PC-3 (cell line): ENCODE measurements around the gene COL6A1.

Experiments
- EZH2 ChIP-seq: fragments of 300-600 bp; sonication (generic); IDR thresholded peaks from one replicate; pipeline ENCODE4 v1.6.1; 2017; ENCODE audit warnings: antibody characterized with exemption, mild to moderate bottlenecking, low read length; ENCODE audit not compliant: unreplicated experiment
- TF ChIP-seq, protein P1 (sequence below): fragments of 300-600 bp; sonication (generic); conservative IDR thresholded peaks from 2 replicates; pipeline ENCODE4 v1.5.1; 2017; ENCODE audit warnings: antibody characterized with exemption, low read depth, mild to moderate bottlenecking, low read length

DNA sequence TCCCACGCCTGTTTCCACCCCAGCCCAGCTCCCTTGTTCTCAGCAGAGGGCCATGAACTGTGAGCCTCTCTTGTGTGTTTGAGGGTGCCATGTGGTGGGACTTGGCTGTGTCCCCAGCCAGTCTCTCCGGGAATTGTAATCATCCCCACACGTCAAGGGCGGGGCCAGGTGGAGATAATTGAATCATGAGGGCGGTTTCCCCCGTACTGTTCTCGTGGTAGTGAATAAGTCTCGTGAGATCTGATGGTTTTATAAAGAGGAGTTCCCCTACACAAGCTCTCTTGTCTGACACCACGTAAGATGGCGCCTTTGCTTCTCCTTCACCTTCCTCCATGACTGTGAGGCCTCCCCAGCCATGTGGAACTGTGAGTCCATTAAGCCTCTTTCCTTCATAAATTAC, 59.1 kb downstream of the COL6A1 start:
- no peak for TF ChIP-seq EZH2
- TF ChIP-seq, protein P1, sequence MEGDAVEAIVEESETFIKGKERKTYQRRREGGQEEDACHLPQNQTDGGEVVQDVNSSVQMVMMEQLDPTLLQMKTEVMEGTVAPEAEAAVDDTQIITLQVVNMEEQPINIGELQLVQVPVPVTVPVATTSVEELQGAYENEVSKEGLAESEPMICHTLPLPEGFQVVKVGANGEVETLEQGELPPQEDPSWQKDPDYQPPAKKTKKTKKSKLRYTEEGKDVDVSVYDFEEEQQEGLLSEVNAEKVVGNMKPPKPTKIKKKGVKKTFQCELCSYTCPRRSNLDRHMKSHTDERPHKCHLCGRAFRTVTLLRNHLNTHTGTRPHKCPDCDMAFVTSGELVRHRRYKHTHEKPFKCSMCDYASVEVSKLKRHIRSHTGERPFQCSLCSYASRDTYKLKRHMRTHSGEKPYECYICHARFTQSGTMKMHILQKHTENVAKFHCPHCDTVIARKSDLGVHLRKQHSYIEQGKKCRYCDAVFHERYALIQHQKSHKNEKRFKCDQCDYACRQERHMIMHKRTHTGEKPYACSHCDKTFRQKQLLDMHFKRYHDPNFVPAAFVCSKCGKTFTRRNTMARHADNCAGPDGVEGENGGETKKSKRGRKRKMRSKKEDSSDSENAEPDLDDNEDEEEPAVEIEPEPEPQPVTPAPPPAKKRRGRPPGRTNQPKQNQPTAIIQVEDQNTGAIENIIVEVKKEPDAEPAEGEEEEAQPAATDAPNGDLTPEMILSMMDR: no peak
